ENCODE data around the gene ADGRB2.
A peak's percentile ranks its signal among the peaks of the same experiment; 100 is the strongest.

GRCh38 chr1:31707711-31708110, 56.4 kb downstream of the ADGRB2 start:
- TF ChIP-seq KLF10 (tag by site-specific recombination; IDR thresholded peaks at IDR 0.05) (no peak), ZNF580 (tag by site-specific recombination; IDR thresholded peaks at IDR 0.05) (no peak), HIC1 (tag by site-specific recombination; IDR thresholded peaks at IDR 0.05) (no peak), CTCF (tag by site-specific recombination; IDR thresholded peaks at IDR 0.05) (peak; percentile 62), MZF1 (tag by site-specific recombination; IDR thresholded peaks at IDR 0.05; ENCODE audit: borderline replicate concordance) (no peak), ZNF292 (tag by site-specific recombination; IDR thresholded peaks at IDR 0.05; ENCODE audit: borderline replicate concordance, low read depth) (no peak), ZNF701 (tag by site-specific recombination; IDR thresholded peaks at IDR 0.05) (no peak), TRIM28 (IDR thresholded peaks at IDR 0.05; ENCODE audit: borderline replicate concordance, low read length) (no peak), MYNN (tag by site-specific recombination; IDR thresholded peaks at IDR 0.05; ENCODE audit: borderline replicate concordance) (no peak)
